Transverse colon (tissue), 3 donors: Measurements from ENCODE around the gene C2CD4C.

Experiments used
- CTCF ChIP-seq, 5 experiments: fragments of 200-600 bp in 3 of 5; fragments of 450-650 bp in 2 of 5; sonication (generic) in 3 of 5; IDR thresholded peaks; 1 replicate in 2 of 5; 2 replicates in 3 of 5; pipeline ENCODE4 v1.5.1; 2016 to 2017; ENCODE audit warnings: antibody characterized with exemption in 5 of 5, inconsistent platforms in 3 of 5, mild to moderate bottlenecking in 2 of 5, moderate library complexity in 1 of 5
- POLR2A ChIP-seq: fragments of 450-650 bp; IDR thresholded peaks from one replicate; pipeline ENCODE4 v1.6.1; 2016; ENCODE audit warnings: antibody characterized with exemption, mild to moderate bottlenecking, moderate library complexity

GRCh38 chr19:397321-397720, 11.6 kb downstream of the C2CD4C start:
- TF ChIP-seq CTCF (IDR thresholded peaks at IDR 0.05) (no peak), POLR2A (no peak)
